Measurements from ENCODE around the gene NFILZ. TPM values are rescaled to one million over a fixed set of nuclear protein-coding genes. Genes with fewer than 3 reads are reported as not detected.
A peak's percentile ranks its signal among the peaks of the same experiment; 100 is the strongest.

Gene NFILZ
- total RNA-seq, 2 experiments from 2014 or later, result not detected

GRCh38 chr19:8601796-8602195 is 28.6 kb upstream of the NFILZ start:
- POLR2A ChIA-PET, result no interaction called here
- Mint-ChIP-seq H3K27me3 (no peaks in the 10 kb centered on the region), H3K36me3 (ENCODE audit: low read depth) (peaks cover 4% of the 10 kb centered on the region), H3K4me1 (no peaks in the 10 kb centered on the region), H3K27ac (no peak overlapping the region), H3K4me3 (no peak overlapping the region), H3K9me3 (peaks cover 6% of the 10 kb centered on the region)
- DNase-seq, result no peak
- CTCF ChIA-PET, result no interaction called here

GRCh38 chr19:8605514-8605913 is 24.9 kb upstream of the NFILZ start:
- no peak overlapping the region for H3K4me3 Mint-ChIP-seq
- H3K9me3 Mint-ChIP-seq, result peaks cover 6% of the 10 kb centered on the region
- peaks cover 4% of the 10 kb centered on the region for H3K36me3 Mint-ChIP-seq (ENCODE audit: low read depth)
- H3K4me1 Mint-ChIP-seq, result peaks cover 12% of the 10 kb centered on the region
- H3K27ac Mint-ChIP-seq, result no peak overlapping the region
- DNase-seq, result no peak
- POLR2A ChIA-PET, result no interaction called here
- CTCF ChIA-PET, result interaction anchor here (1.3 to 1.5 kb wide), 2 partner anchors 10 to 25 kb away, joined by 3 to 5 read pairs; no protein-coding TSS in a partner anchor
- H3K27me3 Mint-ChIP-seq, result peaks cover 10% of the 10 kb centered on the region

GRCh38 chr19:8607386-8607785 is 23.0 kb upstream of the NFILZ start:
- POLR2A ChIA-PET, result no interaction called here
- Mint-ChIP-seq H3K36me3 (ENCODE audit: low read depth) (peaks cover 4% of the 10 kb centered on the region), H3K4me3 (no peak overlapping the region), H3K9me3 (peaks cover 6% of the 10 kb centered on the region), H3K27me3 (peaks cover 10% of the 10 kb centered on the region), H3K27ac (no peak overlapping the region), H3K4me1 (peaks cover 20% of the 10 kb centered on the region)
- CTCF ChIA-PET, result interaction anchor here (0.6 kb wide), 1 partner anchor 347 kb away, joined by 3 read pairs; no protein-coding TSS in a partner anchor
- DNase-seq, result no peak

- ChIA-PET CTCF (interaction anchor here (0.9 kb wide), 1 partner anchor 28 kb away, joined by 3 read pairs; no protein-coding TSS in a partner anchor), POLR2A (no interaction called here)
- Mint-ChIP-seq H3K4me3 (peak overlapping the region; percentile 57), H3K27me3 (peaks cover 10% of the 10 kb centered on the region), H3K36me3 (ENCODE audit: low read depth) (peaks cover 4% of the 10 kb centered on the region), H3K9me3 (peaks cover 3% of the 10 kb centered on the region), H3K4me1 (peaks cover 20% of the 10 kb centered on the region), H3K27ac (peak overlapping the region; percentile 63)
- DNase-seq, result no peak
Observed at GRCh38 chr19:8608941-8609278, 21.5 kb upstream of the NFILZ start.

GRCh38 chr19:8609279-8610040 is 21.0 kb upstream of the NFILZ start:
- CTCF ChIA-PET, result interaction anchor here (0.9 kb wide), 1 partner anchor 29 kb away, joined by 3 read pairs; no protein-coding TSS in a partner anchor
- H3K36me3 Mint-ChIP-seq (ENCODE audit: low read depth), result peaks cover 4% of the 10 kb centered on the region
- POLR2A ChIA-PET, result no interaction called here
- peaks cover 20% of the 10 kb centered on the region for H3K4me1 Mint-ChIP-seq
- peak overlapping the region; percentile 80 for H3K4me3 Mint-ChIP-seq
- H3K9me3 Mint-ChIP-seq, result peaks cover 3% of the 10 kb centered on the region
- H3K27me3 Mint-ChIP-seq, result peaks cover 10% of the 10 kb centered on the region
- no peak for DNase-seq
- peak overlapping the region; percentile 70 for H3K27ac Mint-ChIP-seq

- ChIA-PET POLR2A (no interaction called here), CTCF (no interaction called here)
- H3K4me3 Mint-ChIP-seq, result peak within 1 kb of the TSS; percentile 80
- DNase-seq, result peak; percentile 23
- peaks cover 20% of the 10 kb centered on the region for H3K4me1 Mint-ChIP-seq
- peak within 1 kb of the TSS; percentile 70 for H3K27ac Mint-ChIP-seq
- H3K9me3 Mint-ChIP-seq, result peaks cover 2% of the 10 kb centered on the region
- peaks cover 2% of the 10 kb centered on the region for H3K36me3 Mint-ChIP-seq (ENCODE audit: low read depth)
- peaks cover 13% of the 10 kb centered on the region for H3K27me3 Mint-ChIP-seq
Observed at GRCh38 chr19:8610041-8610935, 20.1 kb upstream of the NFILZ start, which contains the start of gene ADAMTS10. ADAMTS10 (minus strand) TSS chr19:8610715; CDS start chr19:8605710, 5,005 bp downstream.

- H3K27me3 Mint-ChIP-seq, result peaks cover 16% of the 10 kb centered on the region
- no peak overlapping the region for H3K27ac Mint-ChIP-seq
- peaks cover 2% of the 10 kb centered on the region for H3K36me3 Mint-ChIP-seq (ENCODE audit: low read depth)
- ChIA-PET POLR2A (no interaction called here), CTCF (interaction anchor here (0.5 kb wide), 1 partner anchor 438 kb away, joined by 4 read pairs; no protein-coding TSS in a partner anchor)
- peaks cover 22% of the 10 kb centered on the region for H3K4me1 Mint-ChIP-seq
- no peaks in the 10 kb centered on the region for H3K9me3 Mint-ChIP-seq
- no peak overlapping the region for H3K4me3 Mint-ChIP-seq
- DNase-seq, result no peak
Observed at GRCh38 chr19:8610936-8611300, 19.5 kb upstream of the NFILZ start.

- CTCF ChIA-PET, result interaction anchor here (0.5 to 1.1 kb wide), 2 partner anchors 40 to 437 kb away, joined by 3 to 4 read pairs; no protein-coding TSS in a partner anchor
- H3K4me1 Mint-ChIP-seq, result peaks cover 22% of the 10 kb centered on the region
- H3K27me3 Mint-ChIP-seq, result peaks cover 16% of the 10 kb centered on the region
- POLR2A ChIA-PET, result no interaction called here
- peak overlapping the region; percentile 27 for H3K4me3 Mint-ChIP-seq
- no peak for DNase-seq
- no peak overlapping the region for H3K27ac Mint-ChIP-seq
- no peaks in the 10 kb centered on the region for H3K9me3 Mint-ChIP-seq
- peaks cover 2% of the 10 kb centered on the region for H3K36me3 Mint-ChIP-seq (ENCODE audit: low read depth)
Observed at GRCh38 chr19:8611391-8611876, 19.0 kb upstream of the NFILZ start.

- DNase-seq, result no peak
- H3K9me3 Mint-ChIP-seq, result no peaks in the 10 kb centered on the region
- peaks cover 2% of the 10 kb centered on the region for H3K36me3 Mint-ChIP-seq (ENCODE audit: low read depth)
- H3K27me3 Mint-ChIP-seq, result peaks cover 16% of the 10 kb centered on the region
- peaks cover 22% of the 10 kb centered on the region for H3K4me1 Mint-ChIP-seq
- H3K4me3 Mint-ChIP-seq, result peak overlapping the region; percentile 27
- CTCF ChIA-PET, result interaction anchor here (0.6 to 1.1 kb wide), 2 partner anchors 41 to 1039 kb away, joined by 3 read pairs; no protein-coding TSS in a partner anchor
- no peak overlapping the region for H3K27ac Mint-ChIP-seq
- POLR2A ChIA-PET, result no interaction called here
Observed at GRCh38 chr19:8611877-8612806, 18.3 kb upstream of the NFILZ start.

GRCh38 chr19:8612807-8613171 is 17.6 kb upstream of the NFILZ start:
- no peak overlapping the region for H3K4me3 Mint-ChIP-seq
- peaks cover 16% of the 10 kb centered on the region for H3K27me3 Mint-ChIP-seq
- DNase-seq, result no peak
- no peaks in the 10 kb centered on the region for H3K9me3 Mint-ChIP-seq
- peaks cover 22% of the 10 kb centered on the region for H3K4me1 Mint-ChIP-seq
- POLR2A ChIA-PET, result no interaction called here
- H3K36me3 Mint-ChIP-seq (ENCODE audit: low read depth), result peaks cover 2% of the 10 kb centered on the region
- H3K27ac Mint-ChIP-seq, result no peak overlapping the region
- CTCF ChIA-PET, result no interaction called here

GRCh38 chr19:8614455-8614854 is 16.0 kb upstream of the NFILZ start:
- H3K36me3 Mint-ChIP-seq (ENCODE audit: low read depth), result no peaks in the 10 kb centered on the region
- H3K9me3 Mint-ChIP-seq, result no peaks in the 10 kb centered on the region
- POLR2A ChIA-PET, result no interaction called here
- CTCF ChIA-PET, result interaction anchor here (0.7 to 0.8 kb wide), 2 partner anchors 32 to 80 kb away, joined by 3 to 4 read pairs; no protein-coding TSS in a partner anchor
- no peak for DNase-seq
- no peak overlapping the region for H3K4me3 Mint-ChIP-seq
- H3K4me1 Mint-ChIP-seq, result peaks cover 18% of the 10 kb centered on the region
- H3K27ac Mint-ChIP-seq, result no peak overlapping the region
- peaks cover 13% of the 10 kb centered on the region for H3K27me3 Mint-ChIP-seq

GRCh38 chr19:8615024-8615423 is 15.4 kb upstream of the NFILZ start:
- Mint-ChIP-seq H3K27me3 (peaks cover 9% of the 10 kb centered on the region), H3K36me3 (ENCODE audit: low read depth) (no peaks in the 10 kb centered on the region), H3K27ac (no peak overlapping the region), H3K9me3 (no peaks in the 10 kb centered on the region), H3K4me1 (peaks cover 13% of the 10 kb centered on the region), H3K4me3 (no peak overlapping the region)
- POLR2A ChIA-PET, result no interaction called here
- CTCF ChIA-PET, result interaction anchor here (0.5 to 1.7 kb wide), 5 partner anchors 9 to 233 kb away, joined by 3 to 7 read pairs (median 4); no protein-coding TSS in a partner anchor
- DNase-seq, result no peak
